ENCODE data around the gene CYTH4.

DNA sequence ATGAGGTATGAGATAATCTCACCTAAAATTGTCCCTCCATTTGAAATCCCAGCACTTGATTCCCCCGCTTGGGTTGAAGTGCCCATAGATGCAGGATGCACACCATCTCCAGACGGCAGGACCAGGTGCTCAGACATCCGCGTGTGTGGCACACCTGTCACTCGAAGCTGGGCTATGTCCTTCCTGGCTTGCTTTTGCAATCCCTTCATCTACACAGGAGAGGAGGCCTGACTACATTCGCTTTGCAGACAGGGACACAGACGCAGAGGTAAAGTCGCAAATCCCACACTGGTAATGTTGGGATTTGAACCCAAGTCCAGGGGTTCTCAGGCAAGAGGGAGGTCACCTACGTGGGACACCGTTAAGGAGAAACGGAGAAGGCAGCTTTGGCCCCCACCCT is 7.2 kb upstream of the CYTH4 start:
- TF ChIP-seq, protein P1, sequence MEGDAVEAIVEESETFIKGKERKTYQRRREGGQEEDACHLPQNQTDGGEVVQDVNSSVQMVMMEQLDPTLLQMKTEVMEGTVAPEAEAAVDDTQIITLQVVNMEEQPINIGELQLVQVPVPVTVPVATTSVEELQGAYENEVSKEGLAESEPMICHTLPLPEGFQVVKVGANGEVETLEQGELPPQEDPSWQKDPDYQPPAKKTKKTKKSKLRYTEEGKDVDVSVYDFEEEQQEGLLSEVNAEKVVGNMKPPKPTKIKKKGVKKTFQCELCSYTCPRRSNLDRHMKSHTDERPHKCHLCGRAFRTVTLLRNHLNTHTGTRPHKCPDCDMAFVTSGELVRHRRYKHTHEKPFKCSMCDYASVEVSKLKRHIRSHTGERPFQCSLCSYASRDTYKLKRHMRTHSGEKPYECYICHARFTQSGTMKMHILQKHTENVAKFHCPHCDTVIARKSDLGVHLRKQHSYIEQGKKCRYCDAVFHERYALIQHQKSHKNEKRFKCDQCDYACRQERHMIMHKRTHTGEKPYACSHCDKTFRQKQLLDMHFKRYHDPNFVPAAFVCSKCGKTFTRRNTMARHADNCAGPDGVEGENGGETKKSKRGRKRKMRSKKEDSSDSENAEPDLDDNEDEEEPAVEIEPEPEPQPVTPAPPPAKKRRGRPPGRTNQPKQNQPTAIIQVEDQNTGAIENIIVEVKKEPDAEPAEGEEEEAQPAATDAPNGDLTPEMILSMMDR (IDR thresholded peaks at IDR 0.05; ENCODE audit: poor library complexity, severe bottlenecking), result no peak
- no peak for TF ChIP-seq EP300 (conservative IDR thresholded peaks at IDR 0.05; ENCODE audit: poor library complexity, severe bottlenecking)
- TF ChIP-seq EZH2 (IDR thresholded peaks at IDR 0.05; ENCODE audit: borderline replicate concordance, insufficient read depth, low read length, poor library complexity, severe bottlenecking), result no peak
- no peak for TF ChIP-seq RAD21 (conservative IDR thresholded peaks at IDR 0.05)

Measured in neural cell (in vitro differentiated cells).